Karpas-422 (cell line): ENCODE measurements around the gene CCDC178. TPM values are rescaled to one million over a fixed set of nuclear protein-coding genes. Genes with fewer than 3 reads are reported as not detected.
"Not testable (repeated sequence)": the region's sequence is repeated elsewhere in the genome, so short reads cannot be mapped to it uniquely, and the experiment has no call there.

Experiments
- DNase-seq: peaks from one replicate; pipeline ENCODE4 v3.0.0-alpha.2; 2015
- H2AFZ ChIP-seq: fragments of 200-600 bp; sonication (generic); 2 replicates; pipeline ENCODE4 v1.6.1; 2014; ENCODE audit warnings: antibody characterized with exemption, low read length, mixed read lengths
- H3K27ac ChIP-seq: fragments of 200-600 bp; sonication (generic); 2 replicates; pipeline ENCODE4 v1.5.1; 2014; ENCODE audit warnings: mild to moderate bottlenecking, low read length, moderate library complexity
- H3K27me3 ChIP-seq: fragments of 200-600 bp; sonication (generic); 2 replicates; pipeline ENCODE4 v1.6.1; 2014; ENCODE audit warnings: low read length, mixed read lengths
- H3K36me3 ChIP-seq: fragments of 200-600 bp; sonication (generic); 2 replicates; pipeline ENCODE4 v1.6.1; 2014; ENCODE audit warnings: low read length, mixed read lengths; ENCODE audit not compliant: insufficient read depth
- H3K4me1 ChIP-seq: fragments of 200-600 bp; sonication (generic); 2 replicates; pipeline ENCODE4 v1.6.1; 2014; ENCODE audit warnings: mild to moderate bottlenecking, low read length, mixed read lengths
- H3K4me2 ChIP-seq: fragments of 200-600 bp; sonication (generic); 2 replicates; pipeline ENCODE4 v1.6.1; 2014; ENCODE audit warnings: low read length, low read depth, mild to moderate bottlenecking; ENCODE audit not compliant: poor library complexity, severe bottlenecking
- H3K4me3 ChIP-seq: fragments of 200-600 bp; sonication (generic); 2 replicates; pipeline ENCODE4 v1.5.1; 2014; ENCODE audit warnings: mild to moderate bottlenecking, antibody characterized with exemption, low read length, mixed read lengths
- H3K79me2 ChIP-seq: fragments of 200-600 bp; sonication (generic); 2 replicates; pipeline ENCODE4 v1.6.1; 2014; ENCODE audit warnings: mild to moderate bottlenecking, low read length, mixed read lengths
- H3K9ac ChIP-seq: fragments of 200-600 bp; sonication (generic); 2 replicates; pipeline ENCODE4 v1.6.0; 2014; ENCODE audit warnings: low read length
- H3K9me2 ChIP-seq: fragments of 200-600 bp; sonication (generic), shearing (Covaris generic); replicated peaks from 2 replicates; pipeline ENCODE4 v1.6.0; 2014; ENCODE audit warnings: mild to moderate bottlenecking, low read length, moderate library complexity; ENCODE audit not compliant: insufficient read depth
- H3K9me3 ChIP-seq: fragments of 300-700, 200-600 bp; sonication (generic); 2 replicates; pipeline ENCODE4 v1.6.1; 2014; ENCODE audit warnings: low read length, mixed read lengths
- H4K20me1 ChIP-seq: fragments of 200-600 bp; sonication (generic); 2 replicates; pipeline ENCODE4 v1.6.1; 2014; ENCODE audit warnings: mild to moderate bottlenecking, antibody characterized with exemption, low read length, low read depth; ENCODE audit not compliant: insufficient read depth
- total RNA-seq: library from RNA; depleted of rRNA; stranded (reverse); fragments of >200 nt; shearing (Covaris generic); gene quantifications from 2 replicates; pipeline ENCODE4 v1.2.3, GENCODE V29; 2014; ENCODE audit warnings: low replicate concordance

Gene CCDC178
- total RNA-seq, 1 experiment from 2014 or later = not detected

DNA sequence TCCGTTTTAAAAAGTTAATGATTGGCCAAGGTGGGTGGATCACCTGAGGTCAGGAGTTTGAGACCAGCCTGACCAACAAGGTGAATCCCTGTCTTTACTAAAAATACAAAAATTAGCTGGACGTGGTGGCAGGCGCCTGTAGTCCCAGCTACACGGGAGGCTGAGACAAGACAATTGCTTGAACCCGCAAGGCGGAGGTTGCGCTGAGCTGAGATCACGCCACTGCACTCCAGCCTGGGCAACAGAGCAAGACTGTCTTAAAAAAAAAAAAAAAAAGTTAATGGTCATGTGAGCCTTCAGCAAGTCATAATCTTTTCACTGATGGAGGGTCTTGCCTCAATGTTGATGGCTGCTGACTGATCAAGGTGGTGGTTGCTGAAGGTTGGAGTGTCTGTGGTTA is 41.6 kb downstream of the CCDC178 start:
- H3K79me2 ChIP-seq, H3K4me2 ChIP-seq, DNase-seq, H3K27ac ChIP-seq, H3K27me3 ChIP-seq, H3K9me3 ChIP-seq, H3K4me3 ChIP-seq, H3K36me3 ChIP-seq, H3K9me2 ChIP-seq, H2AFZ ChIP-seq, H3K4me1 ChIP-seq, H3K9ac ChIP-seq, H4K20me1 ChIP-seq: not testable (repeated sequence)

DNA sequence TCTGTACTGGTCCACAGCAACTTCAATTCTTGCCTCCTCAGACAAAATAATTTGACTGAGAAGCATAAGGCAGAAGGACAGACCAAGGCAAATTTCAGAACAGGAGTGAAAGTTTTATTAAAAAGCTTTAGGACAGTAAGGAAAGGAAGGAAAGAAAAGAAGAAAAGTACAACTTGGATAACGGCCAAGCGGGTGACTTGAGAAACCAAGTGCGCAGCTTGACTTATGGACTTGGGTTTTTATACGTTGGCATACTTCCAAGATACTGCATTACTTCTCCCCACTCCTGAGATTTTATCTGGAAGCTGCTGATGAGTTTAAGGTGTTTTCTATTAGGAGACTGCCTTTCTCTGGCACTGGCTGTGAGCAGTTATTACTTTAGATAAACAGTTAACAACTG is 64.7 kb downstream of the CCDC178 start:
- no peaks in the 10 kb centered on the region for H3K27me3 ChIP-seq
- no peaks in the 10 kb centered on the region for H3K9me2 ChIP-seq
- DNase-seq = no peak
- H4K20me1 ChIP-seq = no peaks in the 10 kb centered on the region
- no peaks in the 10 kb centered on the region for H3K4me1 ChIP-seq
- H3K4me3 ChIP-seq = no peak overlapping the region
- no peak overlapping the region for H2AFZ ChIP-seq
- no peak overlapping the region for H3K27ac ChIP-seq
- H3K9ac ChIP-seq = no peak overlapping the region
- no peaks in the 10 kb centered on the region for H3K79me2 ChIP-seq
- no peaks in the 10 kb centered on the region for H3K9me3 ChIP-seq
- H3K36me3 ChIP-seq = no peaks in the 10 kb centered on the region
- H3K4me2 ChIP-seq = no peak overlapping the region

DNA sequence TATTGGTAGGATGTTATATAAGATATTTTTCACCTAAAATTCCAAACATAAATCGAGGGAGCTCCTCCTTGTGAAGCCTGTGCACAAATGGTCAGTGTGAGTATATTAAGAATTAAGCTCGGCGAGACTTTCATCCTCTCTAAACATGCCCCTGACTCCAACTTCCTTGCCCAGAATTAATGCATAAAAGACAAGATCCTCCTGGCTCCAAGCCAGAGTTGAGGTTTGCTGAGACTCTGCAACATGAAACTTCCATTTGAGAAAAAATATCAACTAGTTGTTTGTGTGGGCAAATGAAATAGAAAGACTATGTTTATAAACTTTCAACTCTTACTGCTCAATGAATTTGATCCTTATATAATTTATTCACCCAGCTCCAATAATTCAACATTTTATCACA is 68.1 kb downstream of the CCDC178 start:
- H3K36me3 ChIP-seq = no peaks in the 10 kb centered on the region
- no peak overlapping the region for H2AFZ ChIP-seq
- H3K4me2 ChIP-seq = no peak overlapping the region
- no peak for DNase-seq
- H4K20me1 ChIP-seq = no peaks in the 10 kb centered on the region
- no peak overlapping the region for H3K4me3 ChIP-seq
- no peaks in the 10 kb centered on the region for H3K9me2 ChIP-seq
- no peaks in the 10 kb centered on the region for H3K4me1 ChIP-seq
- no peaks in the 10 kb centered on the region for H3K27me3 ChIP-seq
- no peaks in the 10 kb centered on the region for H3K9me3 ChIP-seq
- H3K79me2 ChIP-seq = no peaks in the 10 kb centered on the region
- H3K9ac ChIP-seq = no peak overlapping the region
- H3K27ac ChIP-seq = no peak overlapping the region

DNA sequence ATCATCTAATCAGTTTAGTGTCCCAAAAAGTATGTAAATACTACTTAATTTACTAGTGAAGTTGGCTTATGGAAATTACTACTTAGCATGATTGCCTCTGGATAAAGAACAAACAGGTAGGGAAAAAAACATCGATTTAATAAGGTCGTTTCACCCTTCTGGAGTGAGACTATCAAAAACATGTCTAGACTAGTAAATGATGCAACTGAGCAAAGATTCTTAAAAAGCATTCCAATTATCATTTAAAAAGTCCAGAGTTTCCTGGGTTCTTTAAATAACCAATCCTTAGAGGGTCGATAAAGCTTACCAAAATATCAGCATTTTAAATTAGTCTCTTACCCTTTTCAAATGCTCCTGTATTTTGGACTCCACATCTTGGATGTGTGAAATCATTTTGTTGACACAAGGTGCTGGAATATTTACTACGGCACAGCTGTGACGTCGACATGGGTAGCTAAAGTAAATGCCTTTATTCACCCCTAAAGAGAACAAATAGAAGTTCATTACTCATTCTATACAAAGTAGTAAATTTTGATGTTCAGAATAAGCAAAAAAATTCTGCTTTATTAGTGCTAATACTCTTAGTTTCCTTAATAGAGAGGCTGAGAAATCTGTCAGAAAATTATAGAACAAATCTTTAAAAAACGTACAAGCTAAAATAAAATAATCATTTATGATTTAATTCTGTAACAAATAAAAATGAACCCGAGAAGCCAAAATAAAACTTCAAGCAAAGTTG is 70.6 kb downstream of the CCDC178 start:
- Histone ChIP-seq H3K9me3 (no peaks in the 10 kb centered on the region), H3K4me3 (no peak overlapping the region), H3K27me3 (no peaks in the 10 kb centered on the region), H3K36me3 (no peaks in the 10 kb centered on the region), H3K4me2 (no peak overlapping the region), H4K20me1 (no peaks in the 10 kb centered on the region), H2AFZ (no peak overlapping the region), H3K27ac (no peak overlapping the region), H3K9ac (no peak overlapping the region), H3K79me2 (no peaks in the 10 kb centered on the region), H3K9me2 (no peaks in the 10 kb centered on the region), H3K4me1 (no peaks in the 10 kb centered on the region)
- DNase-seq = no peak

DNA sequence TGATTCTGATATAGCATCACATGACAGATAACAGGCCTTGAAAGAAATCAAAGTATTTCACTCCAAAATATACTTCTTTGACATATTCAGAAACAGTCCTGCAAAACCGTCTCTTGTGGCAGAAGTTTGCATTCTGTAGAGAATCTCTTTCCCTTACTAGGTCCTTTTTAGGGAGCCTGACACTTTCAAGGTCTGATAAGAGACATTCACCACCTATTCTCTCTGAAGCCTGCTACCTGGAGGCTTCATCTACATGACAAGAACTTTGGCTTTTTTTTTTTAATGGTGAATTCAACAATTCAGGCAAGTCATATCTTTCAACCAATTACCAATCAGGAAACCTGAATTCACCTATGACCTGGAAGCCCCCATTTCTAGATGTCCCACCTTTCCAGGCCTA is 83.8 kb downstream of the CCDC178 start:
- H3K4me1 ChIP-seq = no peaks in the 10 kb centered on the region
- no peak overlapping the region for H3K4me2 ChIP-seq
- no peak for DNase-seq
- no peaks in the 10 kb centered on the region for H3K79me2 ChIP-seq
- no peak overlapping the region for H2AFZ ChIP-seq
- H4K20me1 ChIP-seq = no peaks in the 10 kb centered on the region
- no peaks in the 10 kb centered on the region for H3K27me3 ChIP-seq
- H3K4me3 ChIP-seq = no peak overlapping the region
- no peaks in the 10 kb centered on the region for H3K36me3 ChIP-seq
- H3K9me3 ChIP-seq = no peaks in the 10 kb centered on the region
- no peaks in the 10 kb centered on the region for H3K9me2 ChIP-seq
- no peak overlapping the region for H3K27ac ChIP-seq
- no peak overlapping the region for H3K9ac ChIP-seq

DNA sequence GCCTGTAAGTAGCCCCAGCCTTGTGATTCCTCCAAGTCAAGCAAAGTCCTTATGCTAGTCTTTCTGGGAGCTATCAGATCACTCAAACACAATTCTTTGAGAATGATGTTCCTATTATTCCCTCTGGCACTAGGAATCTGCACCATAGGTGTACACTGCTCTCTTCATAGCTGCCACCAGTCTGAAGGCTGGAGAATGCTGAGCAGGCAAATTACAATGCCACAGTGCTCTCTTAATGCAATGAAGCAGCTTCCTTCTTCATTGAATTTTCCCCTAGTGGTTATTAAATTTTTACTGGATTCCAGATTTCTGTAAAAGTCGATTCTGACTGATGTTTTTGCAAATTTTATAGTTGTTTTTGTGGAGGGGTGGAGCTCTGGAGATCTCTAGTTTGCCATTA is 84.8 kb downstream of the CCDC178 start:
- Histone ChIP-seq H3K36me3 (no peaks in the 10 kb centered on the region), H3K9me2 (no peaks in the 10 kb centered on the region), H2AFZ (no peak overlapping the region), H4K20me1 (no peaks in the 10 kb centered on the region), H3K9me3 (no peaks in the 10 kb centered on the region), H3K27ac (no peak overlapping the region), H3K4me2 (no peak overlapping the region), H3K9ac (no peak overlapping the region), H3K4me1 (no peaks in the 10 kb centered on the region), H3K79me2 (no peaks in the 10 kb centered on the region), H3K4me3 (no peak overlapping the region), H3K27me3 (no peaks in the 10 kb centered on the region)
- no peak for DNase-seq

DNA sequence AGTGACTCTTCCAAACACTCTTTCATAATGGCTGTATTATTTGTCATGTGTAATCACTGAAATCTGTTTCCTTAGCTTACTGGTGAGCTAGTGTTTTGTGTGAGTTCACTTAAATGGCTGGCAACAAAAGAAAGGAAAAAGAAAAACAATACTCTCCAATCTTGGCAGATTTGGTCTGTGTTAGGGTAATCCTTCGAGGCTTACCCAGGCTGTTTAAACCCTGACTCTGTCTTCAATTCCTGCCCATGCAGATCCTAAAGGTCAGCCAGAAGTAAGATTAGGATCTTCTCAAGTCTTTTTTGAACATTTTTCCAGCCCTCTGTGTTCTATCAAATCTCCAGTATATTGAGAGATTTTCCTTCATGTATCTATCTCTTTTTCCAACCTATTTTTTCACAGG is 85.3 kb downstream of the CCDC178 start:
- no peaks in the 10 kb centered on the region for H3K79me2 ChIP-seq
- H3K9me3 ChIP-seq = no peaks in the 10 kb centered on the region
- no peaks in the 10 kb centered on the region for H4K20me1 ChIP-seq
- no peaks in the 10 kb centered on the region for H3K4me1 ChIP-seq
- no peak for DNase-seq
- H3K27ac ChIP-seq = no peak overlapping the region
- H3K4me3 ChIP-seq = no peak overlapping the region
- no peaks in the 10 kb centered on the region for H3K36me3 ChIP-seq
- no peak overlapping the region for H2AFZ ChIP-seq
- H3K9ac ChIP-seq = no peak overlapping the region
- H3K4me2 ChIP-seq = no peak overlapping the region
- no peaks in the 10 kb centered on the region for H3K9me2 ChIP-seq
- no peaks in the 10 kb centered on the region for H3K27me3 ChIP-seq

DNA sequence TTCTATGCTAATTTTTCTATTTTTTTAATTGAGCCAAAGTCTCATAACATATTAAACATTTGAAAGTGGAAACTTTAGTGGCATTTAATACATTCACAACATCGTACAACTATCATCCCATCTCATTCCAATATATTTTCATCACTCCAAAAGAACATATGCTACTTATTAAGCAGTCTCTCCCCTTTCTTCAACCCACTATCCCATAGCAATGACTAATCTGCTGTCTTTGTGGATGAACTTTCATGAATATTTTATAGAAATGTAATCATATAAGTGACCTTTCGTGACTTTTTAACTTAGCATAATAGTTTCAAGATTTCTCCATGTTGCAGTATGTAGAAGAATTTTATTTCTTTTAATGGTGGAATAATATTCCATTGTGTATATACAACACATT is 90.3 kb downstream of the CCDC178 start:
- no peak overlapping the region for H3K4me3 ChIP-seq
- H3K27me3 ChIP-seq = no peaks in the 10 kb centered on the region
- no peaks in the 10 kb centered on the region for H3K9me2 ChIP-seq
- no peak overlapping the region for H3K4me2 ChIP-seq
- H3K27ac ChIP-seq = no peak overlapping the region
- H3K4me1 ChIP-seq = no peaks in the 10 kb centered on the region
- H3K79me2 ChIP-seq = no peaks in the 10 kb centered on the region
- H4K20me1 ChIP-seq = no peaks in the 10 kb centered on the region
- DNase-seq = no peak
- H3K9me3 ChIP-seq = no peaks in the 10 kb centered on the region
- no peak overlapping the region for H3K9ac ChIP-seq
- H2AFZ ChIP-seq = no peak overlapping the region
- H3K36me3 ChIP-seq = no peaks in the 10 kb centered on the region

DNA sequence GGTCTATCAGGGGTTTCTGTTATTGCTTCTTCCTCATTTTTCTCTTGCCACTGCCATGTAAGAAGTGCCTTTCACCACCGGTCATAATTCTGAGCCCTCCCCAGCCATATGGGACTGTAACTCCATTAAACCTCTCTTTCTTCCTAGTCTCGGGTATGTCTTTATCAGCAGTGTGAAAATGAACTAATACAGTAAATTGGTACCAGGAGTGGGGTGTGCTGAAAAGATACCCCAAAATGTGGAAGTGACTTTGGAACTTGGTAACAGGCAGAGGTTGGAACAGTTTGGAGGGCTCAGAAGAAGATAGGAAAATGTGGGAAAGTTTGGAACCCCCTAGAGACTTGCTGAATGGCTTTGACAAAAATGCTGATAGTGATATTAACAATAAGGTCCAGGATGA is 100.8 kb downstream of the CCDC178 start:
- not testable (repeated sequence) for H3K79me2 ChIP-seq, H3K4me1 ChIP-seq, H2AFZ ChIP-seq, H4K20me1 ChIP-seq, H3K9ac ChIP-seq, H3K4me3 ChIP-seq, H3K36me3 ChIP-seq, H3K27me3 ChIP-seq, H3K9me3 ChIP-seq, DNase-seq, H3K9me2 ChIP-seq, H3K27ac ChIP-seq, H3K4me2 ChIP-seq
